DLD1 (cell line): ENCODE data around the gene RXRA.

Experiments
- in situ Hi-C: cut with HindIII; loops from 2 replicates; pipeline ENCODE4 v1.10.0; 2017; ENCODE audit warnings: low sequenced_read_pairs

Gene RXRA

DNA sequence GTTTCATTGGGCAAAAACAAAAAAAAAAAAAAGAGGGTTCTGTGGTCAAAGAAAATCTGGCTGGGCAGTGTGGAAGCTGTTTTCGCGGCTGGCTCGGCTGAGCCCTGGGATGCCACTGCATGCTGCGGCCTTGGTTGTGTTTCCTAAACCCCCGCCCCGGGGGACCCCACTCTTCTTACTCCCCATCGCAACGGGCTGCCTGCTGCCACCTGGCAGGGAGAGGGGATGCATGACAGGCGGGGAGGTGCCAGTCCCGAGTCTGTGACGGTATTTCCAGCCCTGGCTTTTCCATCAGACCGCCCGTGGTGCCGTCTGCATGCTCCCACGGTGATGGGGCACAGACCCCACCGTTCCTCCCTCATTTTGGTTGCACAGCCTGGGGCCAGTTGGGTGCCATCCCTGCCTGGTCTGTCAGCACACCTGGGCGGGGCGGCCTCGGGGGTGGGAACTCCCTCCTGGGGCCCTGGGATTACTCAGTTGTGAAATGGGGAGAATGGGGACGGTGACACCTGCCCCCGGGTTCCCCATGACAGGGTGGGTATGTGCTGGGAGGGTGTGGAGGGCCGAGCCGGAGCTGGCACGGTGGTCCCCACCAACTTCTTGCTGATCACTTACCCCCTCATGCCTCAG lies 101.0 kb downstream of the RXRA start:
- in situ Hi-C loops = no loop called here

DNA sequence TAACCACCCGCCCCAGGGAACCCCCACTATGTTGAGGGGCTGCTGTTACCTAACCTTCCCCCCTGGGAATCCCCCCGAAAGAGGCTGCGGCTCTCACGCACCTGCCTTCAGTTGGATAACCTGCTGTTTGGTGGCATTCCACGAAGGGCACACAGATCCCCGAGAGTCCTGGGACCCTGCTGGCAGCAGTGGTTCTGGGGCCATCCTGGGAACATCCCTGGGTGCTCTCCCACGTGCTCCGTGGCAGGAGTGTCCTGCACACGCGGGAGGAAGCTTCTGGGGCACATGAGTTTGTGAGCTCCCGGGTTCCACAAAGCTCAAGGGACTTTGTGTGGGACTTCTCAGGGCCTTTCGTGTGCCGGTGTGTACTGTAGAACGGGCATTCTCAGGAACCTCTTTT lies 102.3 kb downstream of the RXRA start:
- in situ Hi-C loops = no loop called here

- in situ Hi-C loops = no loop called here
These were observed 102.8 kb downstream of the RXRA start for GRCh38 chr9:134429007-134429406.

GRCh38 chr9:134429481-134429880 lies 103.2 kb downstream of the RXRA start:
- in situ Hi-C loops = no loop called here

- in situ Hi-C loops = no loop called here
These were observed 104.8 kb downstream of the RXRA start for GRCh38 chr9:134431095-134431494.

DNA sequence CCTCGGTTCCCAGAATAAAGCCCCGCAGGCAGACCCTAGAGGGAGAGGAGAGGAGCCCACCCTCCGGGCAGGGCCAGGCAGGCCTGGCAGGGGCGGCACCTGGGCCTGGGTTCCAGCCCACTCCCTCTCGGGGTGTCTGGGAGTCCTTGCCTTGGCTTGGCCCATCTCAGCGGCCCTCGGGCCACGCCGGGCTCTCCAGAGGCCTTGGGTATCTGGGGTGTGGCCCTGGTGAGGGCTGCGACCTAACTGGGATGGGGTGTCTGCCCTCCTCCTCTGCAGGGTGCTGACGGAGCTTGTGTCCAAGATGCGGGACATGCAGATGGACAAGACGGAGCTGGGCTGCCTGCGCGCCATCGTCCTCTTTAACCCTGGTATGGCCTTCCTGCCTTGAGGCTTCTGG lies 105.4 kb downstream of the RXRA start:
- in situ Hi-C loops = no loop called here

GRCh38 chr9:134432471-134432870 lies 106.2 kb downstream of the RXRA start:
- in situ Hi-C loops = no loop called here

GRCh38 chr9:134433101-134433500 lies 106.8 kb downstream of the RXRA start:
- in situ Hi-C loops = no loop called here

DNA sequence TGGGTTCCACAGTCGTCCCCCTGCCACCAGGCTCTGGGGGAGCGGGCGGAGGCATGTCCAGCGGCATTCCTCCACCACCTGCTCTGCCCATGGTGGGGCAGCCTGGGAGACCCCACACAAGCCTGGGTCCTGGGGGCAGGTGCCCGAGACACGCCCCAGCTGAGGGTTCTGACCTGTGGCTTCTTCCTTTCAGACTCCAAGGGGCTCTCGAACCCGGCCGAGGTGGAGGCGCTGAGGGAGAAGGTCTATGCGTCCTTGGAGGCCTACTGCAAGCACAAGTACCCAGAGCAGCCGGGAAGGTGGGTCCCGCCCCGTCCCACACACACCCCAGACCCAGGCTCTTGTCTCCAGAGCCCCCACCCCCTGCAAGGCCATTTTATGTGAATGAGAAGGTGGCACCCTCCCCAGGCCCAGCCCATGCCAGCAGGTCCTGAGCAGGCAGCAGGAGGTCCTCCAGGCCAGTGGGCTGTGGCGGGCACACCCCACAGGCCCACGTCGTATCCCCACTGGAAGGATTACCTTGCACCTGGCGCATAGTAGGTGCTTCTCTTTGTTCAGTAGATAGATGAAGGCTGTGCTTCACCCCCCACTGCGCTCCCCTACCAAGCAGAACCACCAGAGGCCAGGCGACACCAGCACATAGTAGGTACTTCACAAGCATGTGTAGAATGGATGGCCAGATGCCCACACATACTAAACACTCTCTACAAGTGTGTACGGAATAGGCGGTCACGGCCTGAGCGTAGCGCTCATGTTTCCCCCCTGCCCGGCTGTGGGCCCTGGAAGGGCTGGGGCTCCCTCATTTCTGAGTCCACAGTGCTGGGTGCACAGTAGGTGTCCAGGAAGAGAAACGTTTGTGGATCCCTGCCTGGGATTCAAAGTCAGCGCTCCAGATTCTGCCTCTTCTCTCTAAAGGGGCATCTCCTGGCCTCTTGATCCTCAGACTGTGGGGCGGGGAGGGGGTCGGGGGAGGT lies 107.9 kb downstream of the RXRA start:
- in situ Hi-C loops = no loop called here

DNA sequence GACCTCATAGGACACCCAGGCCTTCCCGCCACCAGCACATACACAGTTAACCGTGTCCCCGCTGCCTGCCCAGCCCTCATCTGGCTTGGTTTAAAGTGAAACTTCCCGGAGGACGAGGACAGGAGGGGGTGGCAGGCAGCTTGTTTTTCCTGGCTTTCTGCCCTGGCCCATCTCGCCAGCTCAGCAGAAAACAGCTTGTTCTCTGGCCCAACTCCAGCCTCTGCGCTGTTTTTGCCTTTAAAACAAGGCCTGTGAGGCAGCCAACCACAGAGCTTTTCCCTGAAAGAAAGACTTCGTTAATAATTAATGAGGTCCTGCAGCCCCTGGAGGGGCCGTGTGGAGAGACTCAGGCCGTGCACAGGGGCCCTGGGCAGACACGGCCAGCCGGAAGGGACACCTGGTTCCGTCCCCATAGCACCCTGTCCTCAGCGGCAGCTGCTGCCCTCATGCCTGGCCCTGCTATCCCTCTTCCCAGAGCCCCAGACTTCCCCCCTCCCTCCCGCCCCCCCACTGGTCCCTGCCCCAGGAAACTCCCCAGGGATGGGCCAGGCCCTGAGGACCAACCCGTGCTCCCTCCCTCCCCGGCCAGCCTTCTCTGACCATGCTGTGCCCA lies 108.7 kb downstream of the RXRA start:
- in situ Hi-C loops = no loop called here

- in situ Hi-C loops = no loop called here
These were observed 109.5 kb downstream of the RXRA start for GRCh38 chr9:134435550-134436378.

- in situ Hi-C loops = no loop called here
These were observed 110.1 kb downstream of the RXRA start for GRCh38 chr9:134436379-134436762.

DNA sequence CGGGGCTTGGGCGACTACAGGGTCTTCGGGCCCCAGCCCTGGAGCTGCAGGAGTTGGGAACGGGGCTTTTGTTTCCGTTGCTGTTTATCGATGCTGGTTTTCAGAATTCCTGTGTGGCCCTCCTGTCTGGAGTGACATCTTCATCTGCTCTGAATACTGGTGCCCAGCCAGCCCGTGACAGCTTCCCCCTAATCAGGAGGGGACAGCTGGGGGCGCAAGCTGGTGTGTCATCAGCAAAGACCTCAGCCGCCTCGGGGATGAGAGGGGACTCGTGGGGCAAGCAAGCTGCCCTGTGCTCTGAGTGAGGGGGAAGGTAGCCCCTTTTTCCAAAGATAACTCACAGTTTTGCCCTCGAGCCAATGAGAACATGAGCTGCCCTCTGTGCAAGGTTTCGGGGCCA lies 110.7 kb downstream of the RXRA start:
- in situ Hi-C loops = no loop called here

DNA sequence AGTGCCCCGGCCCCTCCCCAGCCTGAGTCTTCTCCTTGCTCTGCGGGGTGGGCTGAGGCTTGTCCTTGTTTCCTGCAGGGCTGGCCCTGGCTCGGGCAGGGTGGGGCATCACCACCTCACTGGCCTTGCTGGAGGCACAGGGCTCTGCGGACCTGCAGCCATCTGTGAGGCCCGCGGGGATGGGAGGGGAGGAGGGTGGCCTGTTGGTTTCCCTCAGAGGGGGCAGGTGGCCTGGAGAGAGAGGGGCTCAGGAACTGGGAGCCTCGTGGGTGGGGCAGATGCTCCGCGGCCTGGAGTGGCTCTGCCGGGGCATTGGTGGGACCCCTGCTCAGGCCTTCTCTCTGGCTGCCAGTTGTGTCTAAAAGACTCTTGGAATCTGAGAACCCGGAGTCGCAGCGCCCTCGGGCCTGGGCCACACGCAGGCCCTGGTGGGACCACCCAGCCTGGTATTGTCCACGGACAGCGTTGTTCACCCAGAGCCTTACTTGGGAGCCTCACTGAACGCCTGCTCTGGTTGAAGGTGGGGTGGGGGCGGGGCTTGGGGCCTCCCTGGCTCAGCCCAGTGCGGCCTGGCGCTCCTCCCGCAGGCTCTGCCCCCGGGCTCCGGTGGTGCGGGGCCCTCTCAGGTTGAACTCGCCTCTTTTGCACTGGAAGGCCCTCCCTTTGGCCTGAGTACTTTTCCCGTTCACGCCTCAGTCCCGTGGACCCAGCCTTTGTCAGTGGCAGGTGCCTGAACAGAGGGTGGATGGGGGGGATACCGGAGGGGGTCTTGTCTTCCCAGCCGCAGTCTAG lies 111.3 kb downstream of the RXRA start:
- in situ Hi-C loops = no loop called here

DNA sequence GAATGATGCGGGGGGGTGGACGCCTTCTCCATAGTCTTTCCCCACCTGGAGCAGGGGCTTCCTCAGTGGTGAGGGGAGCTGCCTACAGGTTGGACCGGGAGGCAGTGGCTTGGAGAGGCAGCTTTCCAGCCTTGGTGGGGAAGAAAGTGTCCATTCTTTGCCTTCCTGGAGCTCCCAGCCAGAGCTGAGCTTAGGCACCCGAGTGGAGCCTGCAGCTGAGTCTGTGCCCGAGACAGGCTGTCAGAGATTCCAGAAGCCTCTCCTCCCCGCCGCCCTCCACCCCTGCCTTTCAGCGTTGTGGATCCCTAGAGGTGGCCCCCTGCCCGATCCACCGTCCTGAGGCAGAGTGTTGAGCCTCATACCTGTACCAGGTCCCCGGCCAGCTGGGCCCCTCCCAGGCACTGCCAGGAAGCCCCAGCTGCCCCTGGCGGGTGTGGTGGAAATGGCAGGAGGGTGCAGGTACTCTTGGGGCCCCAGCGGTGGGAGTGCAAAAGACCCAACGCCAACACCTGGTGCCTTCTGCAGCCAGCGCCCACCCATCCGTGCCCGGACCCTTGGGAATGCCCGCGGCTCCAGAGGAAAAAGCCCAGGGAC lies 112.0 kb downstream of the RXRA start:
- in situ Hi-C loops = no loop called here

DNA sequence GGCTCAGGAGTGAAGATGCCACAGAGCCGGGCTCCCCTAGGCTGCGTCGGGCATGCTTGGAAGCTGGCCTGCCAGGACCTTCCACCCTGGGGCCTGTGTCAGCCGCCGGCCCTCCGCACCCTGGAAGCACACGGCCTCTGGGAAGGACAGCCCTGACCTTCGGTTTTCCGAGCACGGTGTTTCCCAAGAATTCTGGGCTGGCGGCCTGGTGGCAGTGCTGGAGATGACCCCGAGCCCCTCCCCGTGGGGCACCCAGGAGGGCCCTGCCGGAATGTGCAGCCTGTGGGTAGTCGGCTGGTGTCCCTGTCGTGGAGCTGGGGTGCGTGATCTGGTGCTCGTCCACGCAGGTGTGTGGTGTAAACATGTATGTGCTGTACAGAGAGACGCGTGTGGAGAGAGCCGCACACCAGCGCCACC lies 113.1 kb downstream of the RXRA start:
- in situ Hi-C loops = no loop called here

DNA sequence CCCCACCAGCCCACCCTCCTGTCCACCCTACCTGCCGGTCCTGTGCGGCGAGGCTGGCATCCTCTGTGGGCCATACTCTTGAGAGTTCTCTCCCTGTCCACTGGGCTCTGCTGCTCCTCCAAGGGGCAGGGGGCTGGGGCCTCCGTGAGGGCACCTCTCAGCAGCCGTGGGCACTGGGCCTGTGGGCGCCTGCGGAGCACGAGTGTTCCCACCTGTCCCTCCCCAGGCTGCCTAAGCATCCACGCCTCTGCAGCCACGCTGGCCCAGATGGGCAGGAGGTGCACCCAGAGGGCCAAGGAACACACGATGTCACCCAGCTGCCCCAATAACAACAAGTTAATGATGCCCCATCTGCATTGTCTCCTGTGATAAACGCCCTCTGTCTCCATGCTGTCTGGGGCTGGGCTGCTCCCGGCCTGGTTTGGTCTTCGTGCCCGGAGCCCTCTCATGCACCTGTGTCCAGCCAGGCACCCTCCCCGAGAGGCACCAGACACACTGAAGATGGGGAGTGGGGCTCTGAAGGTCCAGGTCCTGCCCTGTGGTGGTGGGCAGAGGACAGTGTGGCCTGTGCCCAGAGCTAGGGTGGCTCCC lies 114.5 kb downstream of the RXRA start:
- in situ Hi-C loops = loop anchor here (10.0 kb wide), 2 partner anchors 116 to 246 kb away; partner anchors contain the start of gene RXRA

GRCh38 chr9:134441227-134442084 lies 115.2 kb downstream of the RXRA start:
- in situ Hi-C loops = loop anchor here (10.0 kb wide), 2 partner anchors 117 to 247 kb away; partner anchors contain the start of gene RXRA
